H1 (cell line): Measurements from ENCODE around the gene CHPF. TPM values are rescaled to one million over a fixed set of nuclear protein-coding genes. Genes with fewer than 3 reads are reported as not detected.

Experiments
- CTCF ChIA-PET: fragments of 300-600 bp; sonication (Branson Sonifier 250); formaldehyde crosslinking; loops from one replicate; lab custom pipeline; 2021; ENCODE audit not compliant: partially characterized antibody; lab: Charles Lee
- POLR2A ChIA-PET: fragments of 300-600 bp; sonication (Branson Sonifier 250); formaldehyde crosslinking; loops from one replicate; lab custom pipeline; 2021; ENCODE audit warnings: inconsistent platforms; ENCODE audit not compliant: partially characterized antibody; lab: Charles Lee
- DNase-seq, 2 experiments: peaks; one replicate each; pipeline versions ENCODE4 v3.0.0 to v3.0.0-alpha.2; 2010 to 2022; ENCODE audit warnings: low spot score in 2 of 2, low read depth in 1 of 2, mixed read lengths in 1 of 2
- FAIRE-seq: peaks from 2 replicates; lab custom pipeline; 2011; peaks lifted over from hg19 to GRCh38; lab: Jason Lieb, UNC
- H2AFZ ChIP-seq: 2 replicates; pipeline ENCODE4 v1.8.1; 2012; ENCODE audit warnings: low read length, inconsistent platforms
- H2AK5ac ChIP-seq: 2 replicates; pipeline ENCODE4 v1.6.1; 2013; ENCODE audit warnings: low read depth, low read length
- H2BK120ac ChIP-seq: replicated peaks from 2 replicates; pipeline ENCODE3; 2013; ENCODE audit warnings: low read depth, low read length, inconsistent platforms
- H2BK12ac ChIP-seq: 2 replicates; pipeline ENCODE4 v1.6.1; 2013; ENCODE audit warnings: low read depth, low read length
- H2BK15ac ChIP-seq: 2 replicates; pipeline ENCODE4 v1.6.1; 2013; ENCODE audit warnings: low read length
- H2BK20ac ChIP-seq: 2 replicates; pipeline ENCODE4 v1.6.1; 2013; ENCODE audit warnings: low read length
- H2BK5ac ChIP-seq: 2 replicates; pipeline ENCODE4 v1.6.1; 2013; ENCODE audit warnings: low read depth, low read length
- H3K14ac ChIP-seq: 2 replicates; pipeline ENCODE4 v1.6.1; 2013; ENCODE audit warnings: inconsistent platforms; ENCODE audit not compliant: insufficient read length
- H3K18ac ChIP-seq: 2 replicates; pipeline ENCODE4 v1.6.1; 2013; ENCODE audit warnings: low read length; ENCODE audit errors: extremely low read depth
- H3K23ac ChIP-seq: 2 replicates; pipeline ENCODE4 v1.6.1; 2013; ENCODE audit warnings: inconsistent platforms; ENCODE audit not compliant: insufficient read length
- H3K23me2 ChIP-seq: 2 replicates; pipeline ENCODE4 v1.6.1; 2013; ENCODE audit warnings: low read depth, low read length
- H3K27ac ChIP-seq: 2 replicates; pipeline ENCODE4 v1.6.1; 2011; ENCODE audit warnings: low read depth, low read length, inconsistent platforms
- H3K27me3 ChIP-seq, 4 experiments: replicated peaks in 1 of 4; 1 replicate in 1 of 4; 2 replicates in 3 of 4; pipeline versions ENCODE4 v1.6.1 to v1.8.1; 2011 to 2013; ENCODE audit warnings: low read length in 3 of 4, mild to moderate bottlenecking in 3 of 4, inconsistent platforms in 2 of 4, mixed read lengths in 2 of 4, moderate library complexity in 1 of 4; ENCODE audit not compliant: control insufficient read depth in 3 of 4, insufficient read depth in 3 of 4; ENCODE audit errors: extremely low read depth in 1 of 4
- H3K36me3 ChIP-seq, 4 experiments: 2 replicates each; pipeline versions ENCODE4 v1.6.1 to v1.8.1; 2011 to 2013; ENCODE audit warnings: mild to moderate bottlenecking in 4 of 4, low read length in 3 of 4, moderate library complexity in 2 of 4, control low read depth in 1 of 4, inconsistent platforms in 1 of 4; ENCODE audit not compliant: insufficient read depth in 4 of 4, control insufficient read depth in 2 of 4
- H3K4ac ChIP-seq: replicated peaks from 2 replicates; pipeline ENCODE3; 2013; ENCODE audit warnings: low read length, low read depth, mixed read lengths, inconsistent platforms; ENCODE audit not compliant: insufficient read length
- H3K4me1 ChIP-seq, 4 experiments: replicated peaks in 1 of 4; 1 replicate in 1 of 4; 2 replicates in 3 of 4; pipeline versions ENCODE4 v1.6.1 to v1.8.1; 2011 to 2013; ENCODE audit warnings: low read length in 3 of 4, inconsistent platforms in 2 of 4, mixed read lengths in 1 of 4; ENCODE audit not compliant: insufficient read depth in 4 of 4, control insufficient read depth in 3 of 4
- H3K4me2 ChIP-seq, 2 experiments: 2 replicates each; pipeline versions ENCODE4 v1.6.1 to v1.8.1; 2011 to 2013; ENCODE audit warnings: low read depth in 2 of 2, low read length in 2 of 2, control low read depth in 1 of 2, inconsistent platforms in 1 of 2, mild to moderate bottlenecking in 1 of 2; ENCODE audit not compliant: insufficient read depth in 1 of 2
- H3K4me3 ChIP-seq, 4 experiments: fragments of 200-600, 300-600 bp in 1 of 4; sonication (generic), shearing (Covaris generic), sonication (Bioruptor Twin) in 1 of 4; 2 replicates each; pipeline versions ENCODE4 v1.5.1 to v1.8.1; 2011 to 2016; ENCODE audit warnings: low read length in 4 of 4, low read depth in 3 of 4, control low read depth in 2 of 4, inconsistent platforms in 2 of 4, mild to moderate bottlenecking in 2 of 4, mixed read lengths in 1 of 4, moderate library complexity in 1 of 4; ENCODE audit not compliant: insufficient read depth in 2 of 4; ENCODE audit errors: extremely low read depth in 1 of 4
- H3K56ac ChIP-seq: replicated peaks from 2 replicates; pipeline ENCODE3; 2013; ENCODE audit warnings: low read depth, mild to moderate bottlenecking, mixed read lengths, low read length, inconsistent platforms; ENCODE audit not compliant: insufficient read length
- H3K79me1 ChIP-seq: 2 replicates; pipeline ENCODE4 v1.6.1; 2013; ENCODE audit warnings: low read depth, low read length, control low read depth
- H3K79me2 ChIP-seq, 2 experiments: 2 replicates each; pipeline versions ENCODE4 v1.6.1 to v1.8.1; 2012 to 2013; ENCODE audit warnings: low read length in 2 of 2, mild to moderate bottlenecking in 2 of 2, inconsistent platforms in 1 of 2; ENCODE audit not compliant: insufficient read depth in 2 of 2, control insufficient read depth in 1 of 2
- H3K9ac ChIP-seq, 4 experiments: replicated peaks in 1 of 4; 1 replicate in 1 of 4; 2 replicates in 3 of 4; pipeline versions ENCODE4 v1.6.1 to v1.8.1; 2011 to 2013; ENCODE audit warnings: low read depth in 3 of 4, low read length in 3 of 4, control low read depth in 2 of 4, mild to moderate bottlenecking in 2 of 4, moderate library complexity in 2 of 4, inconsistent platforms in 1 of 4; ENCODE audit errors: extremely low read depth in 1 of 4
- H3K9me3 ChIP-seq, 2 experiments: 2 replicates each; pipeline versions ENCODE4 v1.6.1 to v1.8.1; 2012 to 2013; ENCODE audit warnings: mild to moderate bottlenecking in 2 of 2, moderate library complexity in 2 of 2, control low read depth in 1 of 2, inconsistent platforms in 1 of 2, low read depth in 1 of 2, low read length in 1 of 2, mixed read lengths in 1 of 2; ENCODE audit not compliant: insufficient read depth in 2 of 2
- H4K20me1 ChIP-seq, 2 experiments: replicated peaks in 1 of 2; 2 replicates each; pipeline versions ENCODE3 to v1.8.1; 2011 to 2013; ENCODE audit warnings: inconsistent platforms in 2 of 2, low read length in 2 of 2, mild to moderate bottlenecking in 1 of 2; ENCODE audit not compliant: insufficient read depth in 2 of 2, control insufficient read depth in 1 of 2
- H4K5ac ChIP-seq: 2 replicates; pipeline ENCODE4 v1.6.1; 2013; ENCODE audit warnings: low read length, low read depth, mixed read lengths, inconsistent platforms; ENCODE audit not compliant: insufficient read length
- H4K8ac ChIP-seq: 2 replicates; pipeline ENCODE4 v1.8.0; 2013; ENCODE audit warnings: mild to moderate bottlenecking, moderate library complexity, low read length, inconsistent platforms; ENCODE audit not compliant: insufficient read depth; ENCODE audit errors: extremely low read depth
- H4K91ac ChIP-seq: replicated peaks from 2 replicates; pipeline ENCODE3; 2013; ENCODE audit warnings: low read length, mixed read lengths, inconsistent platforms; ENCODE audit not compliant: insufficient read length
- CEBPB ChIP-seq: IDR thresholded peaks from 2 replicates; pipeline ENCODE4 v1.6.1; 2012; ENCODE audit warnings: low read depth, low read length
- CTCF ChIP-seq, 3 experiments: IDR thresholded peaks; 1 replicate in 2 of 3; 2 replicates in 1 of 3; pipeline versions ENCODE4 v1.5.1 to v1.6.1; 2011; ENCODE audit warnings: low read length in 3 of 3, mild to moderate bottlenecking in 3 of 3, inconsistent platforms in 2 of 3, low read depth in 1 of 3, moderate library complexity in 1 of 3; ENCODE audit not compliant: insufficient read depth in 1 of 3; ENCODE audit errors: control extremely low read depth in 1 of 3
- HDAC2 ChIP-seq, 2 experiments: fragments of 300-600 bp in 1 of 2; sonication (generic) in 1 of 2; IDR thresholded peaks; 2 replicates each; pipeline ENCODE4 v1.6.1; 2011 to 2012; ENCODE audit warnings: low read depth in 2 of 2, low read length in 2 of 2, mild to moderate bottlenecking in 2 of 2, moderate library complexity in 2 of 2, borderline replicate concordance in 1 of 2, inconsistent platforms in 1 of 2
- JUND ChIP-seq: IDR thresholded peaks from 2 replicates; pipeline ENCODE4 v1.6.1; 2011; ENCODE audit warnings: mild to moderate bottlenecking, improper control_type of control experiment, low read length
- KDM4A ChIP-seq: IDR thresholded peaks from one replicate; pipeline ENCODE4 v1.7.1; 2012; ENCODE audit warnings: low read depth, mild to moderate bottlenecking, moderate library complexity, low read length, inconsistent platforms; ENCODE audit not compliant: severe bottlenecking
- POLR2A ChIP-seq, 2 experiments: IDR thresholded peaks; 1 replicate in 1 of 2; 2 replicates in 1 of 2; pipeline ENCODE4 v1.6.1; 2011; ENCODE audit warnings: low read depth in 2 of 2, low read length in 2 of 2, mild to moderate bottlenecking in 2 of 2; ENCODE audit errors: control extremely low read depth in 1 of 2
- POU5F1 ChIP-seq: IDR thresholded peaks from 2 replicates; pipeline ENCODE4 v1.6.1; 2011; ENCODE audit warnings: low read depth, mild to moderate bottlenecking, low read length, moderate library complexity
- RAD21 ChIP-seq, 2 experiments: IDR thresholded peaks in 1 of 2; conservative IDR thresholded peaks in 1 of 2; 2 replicates each; pipeline ENCODE4 v1.6.1; 2011; ENCODE audit warnings: low read depth in 2 of 2, low read length in 2 of 2, improper control_type of control experiment in 1 of 2, inconsistent platforms in 1 of 2, mild to moderate bottlenecking in 1 of 2, moderate library complexity in 1 of 2
- RFX5 ChIP-seq: IDR thresholded peaks from 2 replicates; pipeline ENCODE4 v1.6.1; 2011; ENCODE audit warnings: low read depth, low read length, improper control_type of control experiment, borderline replicate concordance
- RXRA ChIP-seq: IDR thresholded peaks from 2 replicates; pipeline ENCODE4 v1.6.1; 2011; ENCODE audit warnings: low read depth, mild to moderate bottlenecking, low read length, moderate library complexity; ENCODE audit not compliant: insufficient read depth
- TCF12 ChIP-seq: IDR thresholded peaks from 2 replicates; pipeline ENCODE4 v1.6.1; 2011; ENCODE audit warnings: low read depth, mild to moderate bottlenecking, low read length
- WGBS, 2 experiments: shearing (Covaris generic) in 1 of 2; methylation state at CpG; one replicate each; pipeline versions ENCODE4 v1.1.6 to v1.1.7; 2013 to 2015; ENCODE audit warnings: low lambda C conversion rate in 2 of 2, mixed read lengths in 2 of 2, inconsistent platforms in 1 of 2, low coverage in 1 of 2, missing lambda C conversion rate in 1 of 2; ENCODE audit not compliant: insufficient replicate concordance in 2 of 2, insufficient coverage in 1 of 2, insufficient read length in 1 of 2; ENCODE audit errors: extremely low coverage in 1 of 2, missing lambda C conversion rate in 1 of 2; 5-methylcytosine and 5-hydroxymethylcytosine counted together
- polyA plus RNA-seq, 7 experiments: library from polyadenylated mRNA; depleted of rRNA in 3 of 7; stranded (reverse) in 5 of 7; unstranded in 2 of 7; fragments of >200 nt in 5 of 7; fragments of 200-250 nt in 2 of 7; gene quantifications; 1 replicate in 5 of 7; 2 replicates in 1 of 7; 4 replicates in 1 of 7; pipeline versions ENCODE4 v1.2.1 to v1.2.3, GENCODE V29; 2011 to 2013; ENCODE audit warnings: missing spikeins in 2 of 7, mixed read lengths in 2 of 7
- total RNA-seq: library from RNA; stranded (reverse); fragmentation: NEBNext Ultra II Directional; extraction: Animal tissue kit (Norgen Biotek cat#: 25700); gene quantifications from 2 replicates; pipeline ENCODE4 v1.2.1, GENCODE V29; 2021

The CHPF gene
- total and polyA plus RNA-seq, 2 of the 8 experiments (the other 6 are each of a cell fraction or from before 2014, with no cell fraction given), result 62.9 to 67.3 TPM

- FAIRE-seq, result no peak
- DNase-seq, result no peak
- Histone ChIP-seq H3K4me1 (peaks cover 6 to 35% (median 27%) of the 10 kb centered on the region in 4 experiments), H2AFZ (no peak overlapping the region), H3K36me3 (no peaks in the 10 kb centered on the region; a peak in 1 of 8 replicates), H3K79me1 (no peaks in the 10 kb centered on the region), H3K4me2 (no peak overlapping the region), H4K5ac (no peak overlapping the region), H2BK5ac (no peak overlapping the region), H2BK15ac (no peak overlapping the region), H3K27me3 (peaks cover 14 to 34% (median 28%) of the 10 kb centered on the region in 4 experiments), H3K14ac (no peak overlapping the region), H3K4ac (no peak overlapping the region), H4K8ac (no peak overlapping the region), H4K91ac (no peak overlapping the region), H3K4me3 (no peak overlapping the region), H3K56ac (no peak overlapping the region), H3K18ac (no peak overlapping the region), H3K27ac (no peak overlapping the region), H3K23me2 (peaks cover 6% of the 10 kb centered on the region; the same call in 1 of the 2 replicates), H2BK20ac (no peak overlapping the region), H2BK120ac (no peak overlapping the region), H2AK5ac (no peak overlapping the region), H3K79me2 (no peaks in the 10 kb centered on the region), H2BK12ac (no peak overlapping the region), H3K23ac (no peak overlapping the region), H3K9me3 (no peaks in the 10 kb centered on the region), H3K9ac (no peak overlapping the region), H4K20me1 (no peaks in the 10 kb centered on the region)
- ChIA-PET CTCF (interaction anchor here (3.5 to 113.1 kb wide), 4 partner anchors 0 to 87 kb away, joined by 37 to 7248 read pairs (median 3661); partner anchors contain the start of genes ASIC4, CHPF, DES and GMPPA), POLR2A (interaction anchor here (1.1 to 19.9 kb wide), 7 partner anchors 10 to 40 kb away, joined by 3 to 216 read pairs (median 5); partner anchors contain the start of genes ASIC4 and GMPPA)
- WGBS, 2 experiments, result 77% methylated on average over 7 of the region's 9 CpGs; no CpG with 5 or more reads in 1 of the 2 experiments
- TF ChIP-seq RXRA, result no peak
- no peak for TF ChIP-seq RFX5
- TF ChIP-seq CEBPB, result no peak
- no peak for TF ChIP-seq HDAC2 (IDR thresholded peaks at IDR 0.05; ENCODE audit: borderline replicate concordance in 1 of 2, low read depth in 2 of 2, low read length in 2 of 2)
- TF ChIP-seq RAD21 (IDR thresholded peaks at IDR 0.05 in 1 of 2, conservative IDR thresholded peaks at IDR 0.05 in 1 of 2; ENCODE audit: low read depth in 2 of 2, low read length in 2 of 2), result no peak
- no peak for TF ChIP-seq CTCF (IDR thresholded peaks at IDR 0.05; ENCODE audit: control extremely low read depth in 1 of 3, insufficient read depth in 1 of 3, low read depth in 1 of 3, low read length in 3 of 3)
- TF ChIP-seq TCF12, result no peak
- TF ChIP-seq POU5F1, result no peak
- TF ChIP-seq KDM4A, result no peak
- no peak for TF ChIP-seq JUND
- no peak for TF ChIP-seq POLR2A (IDR thresholded peaks at IDR 0.05; ENCODE audit: control extremely low read depth in 1 of 2, low read depth in 2 of 2, low read length in 2 of 2)
These were observed 54.3 kb downstream of the CHPF start for GRCh38 chr2:219489315-219489714.
